Stimulated activated CD8-positive, alpha-beta memory T cell treated with anti-CD3 and anti-CD28 coated beads, Interleukin-4, amount 100 ng/mL, for 4 hours (primary cell): Measurements from ENCODE around the gene SLC4A5.
"Not testable (repeated sequence)": the region's sequence is repeated elsewhere in the genome, so short reads cannot be mapped to it uniquely, and the experiment has no call there.

Source experiments
- DNase-seq, 2 donors: peaks; one replicate each; pipeline ENCODE4 v3.0.0-alpha.2; 2020; ENCODE audit warnings: low read depth in 2 of 2, low spot score in 1 of 2

SLC4A5 gene

DNA sequence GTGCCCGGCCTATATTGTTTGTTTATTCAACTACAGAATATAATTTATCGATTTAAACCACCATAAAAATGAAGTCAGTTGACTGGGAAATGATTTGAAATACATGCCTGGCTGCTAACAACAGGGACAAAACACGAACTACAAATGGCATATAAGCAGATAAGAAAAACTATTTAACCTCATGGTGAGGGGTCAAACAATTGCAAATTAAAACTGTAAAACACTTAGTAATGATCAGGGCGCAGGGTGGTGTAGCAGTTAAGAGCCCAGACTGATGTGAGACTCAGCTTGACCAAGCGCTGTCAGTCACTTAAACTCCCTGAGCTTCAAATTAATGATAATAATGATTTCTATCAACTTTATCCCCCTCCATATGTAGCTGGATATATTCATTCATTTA is 138.1 kb downstream of the SLC4A5 start:
- DNase-seq, result no peak

- DNase-seq, result no peak
These were observed 138.8 kb downstream of the SLC4A5 start for GRCh38 chr2:74204436-74204835.

GRCh38 chr2:74201596-74201995 is 141.6 kb downstream of the SLC4A5 start:
- DNase-seq, result no peak

DNA sequence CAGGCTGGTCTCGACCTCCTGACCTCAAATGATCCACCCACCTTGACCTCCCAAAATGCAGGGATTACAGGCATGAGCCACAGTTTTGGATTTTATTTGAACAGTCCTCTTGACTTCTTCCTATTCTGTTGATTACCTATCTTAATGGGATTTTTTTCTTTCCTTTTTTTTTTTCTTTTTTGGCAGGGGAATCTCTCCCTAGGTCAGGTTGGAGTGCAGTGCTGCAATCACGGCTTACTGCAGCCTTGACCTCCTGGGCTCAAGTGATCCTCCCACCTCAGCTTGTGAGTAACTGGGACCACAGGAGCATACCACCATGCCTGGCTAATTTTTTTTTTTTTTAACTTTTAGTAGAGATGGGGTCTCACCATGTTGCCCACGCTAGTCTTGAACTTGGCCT is 142.0 kb downstream of the SLC4A5 start:
- no peak for DNase-seq

DNA sequence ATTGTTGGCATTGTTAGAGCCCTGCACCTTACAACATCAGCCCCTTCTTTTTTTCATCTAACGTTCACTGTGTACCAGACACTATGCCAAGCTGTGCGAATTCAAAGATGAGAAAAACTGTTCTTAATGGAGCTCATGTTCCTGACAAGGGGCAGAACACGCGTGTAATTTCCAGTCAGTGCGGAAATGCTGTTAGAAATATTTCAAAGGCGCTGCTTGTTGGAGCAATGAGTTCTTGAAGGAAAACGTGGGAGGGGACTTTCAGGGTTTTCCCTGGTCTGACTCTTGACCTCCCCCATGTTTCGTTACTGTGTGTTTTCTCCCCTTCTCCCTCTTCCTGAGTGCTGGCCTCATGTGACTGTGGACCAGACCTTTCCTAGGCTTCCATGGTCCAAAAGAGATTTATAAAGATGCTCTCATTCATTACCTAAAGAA is 143.3 kb downstream of the SLC4A5 start:
- DNase-seq, result no peak

GRCh38 chr2:74199275-74199701 is 143.9 kb downstream of the SLC4A5 start:
- DNase-seq, result no peak

DNA sequence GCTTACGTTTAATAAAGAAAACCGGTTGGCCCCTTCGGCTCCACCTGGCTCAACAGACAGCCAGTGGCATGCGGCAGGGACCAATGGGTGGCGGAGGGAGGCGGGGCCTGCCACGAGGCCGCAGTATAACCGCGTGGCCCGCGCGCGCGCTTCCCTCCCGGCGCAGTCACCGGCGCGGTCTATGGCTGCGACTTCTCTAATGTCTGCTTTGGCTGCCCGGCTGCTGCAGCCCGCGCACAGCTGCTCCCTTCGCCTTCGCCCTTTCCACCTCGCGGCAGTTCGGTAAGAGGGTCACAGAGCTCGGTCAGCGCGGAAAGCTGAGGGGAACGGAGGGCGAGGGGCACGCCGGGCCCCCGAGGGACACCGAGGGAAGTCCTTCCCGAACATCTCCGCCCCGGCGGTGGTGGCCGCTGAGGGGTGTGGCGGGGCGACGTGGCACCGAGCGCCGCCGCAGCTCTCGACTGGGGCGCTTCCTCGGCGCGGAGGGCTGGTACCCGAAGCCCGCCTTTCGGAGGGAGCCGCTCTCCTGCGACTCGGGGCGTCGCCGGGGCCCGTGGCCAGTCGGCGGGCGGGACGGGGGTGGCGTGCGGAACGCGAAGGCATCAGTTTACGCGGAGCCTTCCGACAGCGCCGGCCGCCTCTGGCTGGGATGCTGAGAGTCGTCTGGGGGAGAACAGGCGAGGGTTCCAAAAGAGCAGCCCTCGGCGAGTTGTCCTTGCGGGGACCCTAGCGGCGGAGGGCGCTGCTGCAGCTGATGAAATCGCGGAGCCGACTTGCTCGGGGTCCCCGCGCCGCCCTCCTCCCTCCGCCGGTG is 144.5 kb downstream of the SLC4A5 start, which contains the start of gene MTHFD2:
Gene MTHFD2, plus strand, starts transcription at position 155 of the 814 bp plus-strand sequence. Its CDS starts 27 bp downstream, at position 182.
- peak; percentile 80 to 86 for DNase-seq

- no peak for DNase-seq
These were observed 145.2 kb downstream of the SLC4A5 start for GRCh38 chr2:74198023-74198460.

DNA sequence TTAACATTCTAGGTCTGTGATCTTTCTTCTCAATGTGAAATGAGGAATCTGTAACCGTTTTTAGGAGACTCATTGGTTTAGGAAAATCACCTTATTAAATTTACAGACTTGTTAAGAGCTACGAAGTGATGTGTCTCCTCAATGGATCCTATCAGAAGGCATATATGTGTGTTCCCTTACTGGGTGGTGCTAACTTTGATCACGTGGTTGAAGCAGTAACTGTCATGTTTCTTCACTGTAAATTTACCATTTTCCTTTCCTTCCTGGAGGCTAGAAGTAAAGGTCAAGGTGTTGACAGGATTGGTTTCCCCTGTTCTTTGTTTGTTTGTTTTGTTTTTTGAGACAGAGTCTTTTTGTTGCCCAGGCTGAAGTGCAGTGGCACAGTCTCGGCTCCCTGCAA is 146.2 kb downstream of the SLC4A5 start:
- DNase-seq, result no peak

DNA sequence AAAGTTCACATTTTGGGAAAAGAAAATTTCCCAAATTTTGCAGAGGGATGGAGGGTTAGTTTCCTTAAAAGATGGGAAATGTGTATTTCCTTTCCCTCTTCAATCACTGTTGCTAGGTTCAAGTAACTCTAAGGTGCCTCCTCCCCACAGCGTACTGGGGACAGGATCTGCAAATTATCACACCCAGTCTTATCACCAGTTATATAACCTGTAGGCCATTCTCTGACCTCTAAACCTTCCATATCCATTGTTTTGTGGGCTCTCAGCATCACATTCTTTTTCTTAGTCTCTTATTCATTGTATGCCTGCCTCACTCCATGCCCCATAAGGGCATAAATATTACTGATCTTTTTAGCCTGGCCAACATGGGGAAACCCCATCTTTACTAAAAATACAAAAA is 148.4 kb downstream of the SLC4A5 start:
- DNase-seq, result no peak

- DNase-seq, result no peak
These were observed 151.4 kb downstream of the SLC4A5 start for GRCh38 chr2:74191596-74192380.

DNA sequence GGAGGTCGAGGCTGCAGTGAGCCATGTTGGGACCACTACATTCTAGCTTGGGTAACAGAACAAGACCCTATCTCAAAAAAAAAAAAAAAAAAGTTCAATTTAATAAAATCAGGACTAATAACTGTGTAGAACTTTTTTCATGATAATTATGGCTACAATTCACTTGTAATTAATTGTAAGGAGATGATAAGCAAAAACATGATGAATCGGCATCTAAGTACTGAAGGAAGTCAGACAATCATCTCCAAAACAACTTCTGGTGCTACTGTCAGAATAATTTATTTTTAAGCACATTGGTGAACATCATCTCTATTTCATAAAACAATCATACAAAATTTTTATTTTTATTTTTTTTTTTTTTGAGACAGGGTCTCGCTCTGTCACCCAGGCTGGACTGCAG is 154.5 kb downstream of the SLC4A5 start:
- no peak for DNase-seq

DNA sequence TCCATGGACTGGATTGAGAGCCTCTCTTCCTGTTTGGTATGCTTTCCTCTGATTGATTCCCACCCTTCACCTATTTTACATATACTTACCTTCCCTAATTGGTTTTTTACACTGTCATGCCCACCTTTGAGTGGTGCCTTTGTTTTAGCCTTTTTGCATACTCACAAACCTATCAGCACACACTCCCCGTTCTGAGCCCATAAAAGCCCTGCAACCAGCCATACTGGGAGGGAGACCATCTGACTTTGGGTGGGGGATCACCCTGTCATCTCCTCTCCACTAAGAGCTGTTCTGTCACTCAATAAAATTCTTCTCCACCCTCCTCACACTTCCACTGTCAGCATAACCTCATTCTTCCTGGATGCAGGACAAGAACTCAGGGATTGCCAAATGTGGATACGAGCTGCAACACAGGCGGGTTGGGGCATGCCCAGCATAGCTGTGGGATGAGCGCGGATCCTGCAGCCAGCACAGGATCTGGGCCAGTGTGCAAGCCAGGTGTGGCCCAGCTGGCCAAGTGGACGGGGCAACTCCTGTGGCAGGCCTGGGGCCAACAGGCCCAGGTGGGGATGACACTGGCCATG is 155.1 kb downstream of the SLC4A5 start:
- no peak for DNase-seq

GRCh38 chr2:74186706-74187105 is 156.5 kb downstream of the SLC4A5 start:
- DNase-seq, result not testable (repeated sequence)

GRCh38 chr2:74186038-74186437 is 157.2 kb downstream of the SLC4A5 start:
- no peak for DNase-seq

GRCh38 chr2:74183878-74184277 is 159.3 kb downstream of the SLC4A5 start:
- no peak for DNase-seq

DNA sequence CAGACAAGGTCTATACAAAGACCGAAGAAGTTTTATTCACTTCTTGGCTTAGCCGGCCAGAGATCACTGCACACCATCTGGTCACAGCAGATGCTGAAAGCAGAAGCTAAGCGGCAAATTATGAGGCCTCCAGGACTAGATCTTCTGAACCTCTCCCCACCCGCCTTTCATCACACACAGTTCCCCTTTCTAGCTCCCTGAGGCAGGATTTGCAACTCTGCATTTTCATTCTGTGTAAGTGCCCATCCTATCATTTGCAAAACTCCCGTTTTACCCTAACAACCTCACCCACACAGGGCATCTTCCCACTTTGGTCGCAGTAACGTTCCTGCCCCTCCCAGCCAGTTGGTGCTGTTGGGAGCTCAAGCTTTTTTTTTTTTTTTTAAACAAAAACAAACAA is 161.5 kb downstream of the SLC4A5 start:
- DNase-seq, result no peak

DNA sequence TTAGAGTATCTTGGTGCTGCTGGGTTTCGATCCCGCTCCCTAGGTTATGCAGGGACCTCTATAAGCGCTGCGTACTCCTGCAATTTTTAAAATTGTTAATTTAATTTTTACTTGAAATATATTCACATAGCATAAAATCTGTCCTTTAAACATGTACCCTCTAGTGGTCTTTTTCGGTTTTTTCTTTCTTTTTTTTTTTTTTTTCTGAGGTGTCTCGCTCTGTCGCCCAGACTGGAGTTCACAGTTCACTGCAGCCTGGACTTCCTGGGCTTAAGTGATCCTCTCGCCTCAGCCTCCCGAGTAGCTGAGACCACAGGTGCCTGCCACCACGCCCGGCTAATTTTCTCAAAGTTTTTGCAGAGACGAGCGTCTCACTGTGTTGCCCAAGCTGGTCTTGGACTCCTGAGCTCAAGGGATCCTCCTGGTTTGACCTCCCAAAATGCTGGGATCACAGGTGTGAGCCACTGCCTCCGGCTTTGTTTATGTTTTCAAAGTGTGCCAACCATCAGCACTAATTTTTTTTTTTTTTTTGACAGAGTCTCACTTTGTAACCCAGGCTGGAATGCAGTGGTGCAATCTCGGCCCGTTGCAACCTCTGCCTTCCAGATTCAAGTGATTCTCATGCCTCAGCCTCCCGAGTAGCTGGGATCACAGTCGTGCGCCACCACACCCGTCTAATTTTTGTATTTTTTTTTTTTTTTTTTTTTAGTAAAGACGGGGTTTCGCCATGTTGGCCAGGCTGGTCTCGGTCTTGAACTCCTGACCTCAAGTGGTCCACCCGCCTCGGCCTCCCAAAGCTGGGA is 164.0 kb downstream of the SLC4A5 start:
- DNase-seq, result no peak

DNA sequence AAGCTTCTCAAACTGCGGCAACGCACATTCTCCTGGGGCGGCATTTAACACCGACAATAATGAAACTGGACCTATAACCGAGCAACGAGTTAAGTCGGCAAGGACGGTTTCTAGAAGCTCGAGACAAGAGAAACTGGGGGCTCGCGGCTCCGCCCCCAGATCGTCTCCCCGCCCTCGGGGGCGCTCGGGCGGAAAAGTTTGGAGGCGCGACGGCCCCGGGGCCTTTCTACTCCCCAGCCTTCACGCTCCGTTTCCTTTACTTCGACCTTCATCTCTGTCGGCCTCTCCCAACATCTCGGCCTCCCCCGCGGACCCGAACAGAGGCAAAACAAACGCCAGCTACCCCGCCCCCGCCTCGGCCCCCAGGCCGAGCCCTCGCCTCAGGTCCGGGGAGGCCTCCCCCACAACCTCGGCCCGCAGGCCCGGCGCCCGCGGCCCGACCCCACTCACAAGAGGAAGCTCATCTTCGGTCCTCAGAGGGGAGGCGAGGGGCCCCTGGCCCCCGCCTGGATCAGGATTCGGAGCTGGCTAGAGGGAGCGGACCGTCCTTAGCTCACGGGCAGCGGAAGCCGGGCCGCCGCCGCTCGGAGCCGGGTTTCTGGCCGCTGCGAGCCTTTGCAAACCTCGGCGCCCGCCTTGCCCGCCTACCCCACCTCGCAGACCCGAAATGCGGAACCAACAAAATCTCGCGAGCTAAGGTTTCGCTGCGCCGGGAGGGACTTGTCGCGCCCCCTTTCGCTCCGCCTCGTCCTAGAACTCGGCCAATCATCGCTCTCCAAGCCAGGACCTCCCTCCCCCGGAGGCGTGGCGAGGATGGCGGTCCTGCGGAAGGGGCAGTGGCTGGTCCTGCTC is 164.8 kb downstream of the SLC4A5 start, which contains the start of gene MOB1A:
Gene MOB1A, minus strand, starts transcription at position 669 of the 852 bp plus-strand sequence. Its CDS starts 205 bp downstream, at position 464.
- DNase-seq, result peak; percentile 95

GRCh38 chr2:74177696-74178095 is 165.5 kb downstream of the SLC4A5 start:
- DNase-seq, result no peak
